K562 (cell line): Measurements from ENCODE around the gene CDC42EP2. TPM values are rescaled to one million over a fixed set of nuclear protein-coding genes. Genes with fewer than 3 reads are reported as not detected.
A peak's percentile ranks its signal among the peaks of the same experiment; 100 is the strongest.

Experiments used
- DPF2 ChIP-seq: fragments of 450-650 bp; IDR thresholded peaks from 2 replicates; pipeline ENCODE4 v1.6.1; 2016
- KDM1A ChIP-seq, 2 experiments: fragments of 450-650 bp; IDR thresholded peaks; 2 replicates each; pipeline ENCODE4 v1.6.1; 2016; ENCODE audit warnings: mild to moderate bottlenecking in 2 of 2
- PYGO2 ChIP-seq: fragments of 450-650 bp; IDR thresholded peaks from 2 replicates; pipeline ENCODE4 v1.6.1; 2016; ENCODE audit warnings: mild to moderate bottlenecking, missing genetic modification characterization, moderate library complexity, missing compliant biosample characterization
- RCOR1 ChIP-seq, 2 experiments: IDR thresholded peaks; 2 replicates each; pipeline ENCODE4 v1.6.1; 2012; ENCODE audit warnings: low read depth in 2 of 2, low read length in 2 of 2, borderline replicate concordance in 1 of 2, improper control_type of control experiment in 1 of 2
- RUNX1 ChIP-seq: sonication (generic); IDR thresholded peaks from 2 replicates; pipeline ENCODE4 v1.6.1; 2016; ENCODE audit warnings: antibody characterized with exemption, low read depth
- SIN3B ChIP-seq: fragments of 450-650 bp; IDR thresholded peaks from 2 replicates; pipeline ENCODE4 v1.6.1; 2017; ENCODE audit warnings: low read depth, mild to moderate bottlenecking, moderate library complexity
- polyA plus RNA-seq, 8 experiments: library from polyadenylated mRNA; depleted of rRNA in 4 of 8; stranded (reverse) in 5 of 8; unstranded in 3 of 8; fragments of >200 nt; fragmentation: Nextera tagmentation in 2 of 8; fragmentation: Illumina TruSeq in 1 of 8; extraction: Ambion mirVana in 2 of 8; extraction: Trizol in 1 of 8; gene quantifications; 2 replicates each; pipeline versions ENCODE4 v1.2.1 to v1.2.3, GENCODE V29; 2011 to 2014; ENCODE audit warnings: inconsistent platforms in 1 of 8, missing spikeins in 1 of 8
- total RNA-seq, 7 experiments: library from RNA; depleted of rRNA in 6 of 7; stranded (reverse); fragments of >200 nt in 6 of 7; fragmentation: Illumina TruSeq in 2 of 7; extraction: Trizol in 2 of 7; gene quantifications; 2 replicates each; pipeline versions ENCODE4 v1.2.1 to v1.2.3, GENCODE V29; 2011 to 2021; ENCODE audit warnings: low replicate concordance in 1 of 7
- TF ChIP-seq, protein P1 (sequence below), 2 experiments: fragments of 450-650 bp in 1 of 2; sonication (generic) in 1 of 2; formaldehyde crosslinking in 1 of 2; IDR thresholded peaks; 2 replicates each; pipeline versions ENCODE4 v1.7.1 to v1.9.0; 2016 to 2022; ENCODE audit warnings: inconsistent platforms in 1 of 2, mild to moderate bottlenecking in 1 of 2, missing genetic modification reagents in 1 of 2
- TF ChIP-seq, protein P2 (sequence below), 3 experiments: fragments of 200-800 bp in 1 of 3; fragments of 250-450 bp in 1 of 3; fragments of 450-650 bp in 1 of 3; sonication (Bioruptor Pico) in 1 of 3; sonication (Bioruptor generic) in 1 of 3; formaldehyde crosslinking in 1 of 3; IDR thresholded peaks; 2 replicates each; pipeline versions ENCODE4 v1.6.1 to v1.8.0; 2016 to 2022; ENCODE audit warnings: mild to moderate bottlenecking in 2 of 3, missing genetic modification characterization in 2 of 3, missing compliant biosample characterization in 1 of 3, moderate library complexity in 1 of 3
- TF ChIP-seq, protein P3 (sequence below), 2 experiments: IDR thresholded peaks; 2 replicates each; pipeline ENCODE4 v1.6.1; 2011; ENCODE audit warnings: borderline replicate concordance in 1 of 2, control low read depth in 1 of 2, low read depth in 1 of 2, low read length in 1 of 2, mild to moderate bottlenecking in 1 of 2, mixed read lengths in 1 of 2, moderate library complexity in 1 of 2; ENCODE audit not compliant: insufficient read depth in 1 of 2, insufficient read length in 1 of 2, poor library complexity in 1 of 2, severe bottlenecking in 1 of 2; ENCODE audit errors: extremely low read depth in 1 of 2
- TF ChIP-seq, protein P4 (sequence below): sonication (generic); formaldehyde crosslinking; IDR thresholded peaks from 2 replicates; pipeline ENCODE4 v1.9.0; 2022; ENCODE audit warnings: mild to moderate bottlenecking, missing genetic modification reagents

The CDC42EP2 gene
- total and polyA plus RNA-seq, 9 of the 15 experiments (the other 6 are each of a cell fraction or from before 2014, with no cell fraction given) = 0.27 to 3.5 (median 0.83) TPM; not detected in 1

DNA sequence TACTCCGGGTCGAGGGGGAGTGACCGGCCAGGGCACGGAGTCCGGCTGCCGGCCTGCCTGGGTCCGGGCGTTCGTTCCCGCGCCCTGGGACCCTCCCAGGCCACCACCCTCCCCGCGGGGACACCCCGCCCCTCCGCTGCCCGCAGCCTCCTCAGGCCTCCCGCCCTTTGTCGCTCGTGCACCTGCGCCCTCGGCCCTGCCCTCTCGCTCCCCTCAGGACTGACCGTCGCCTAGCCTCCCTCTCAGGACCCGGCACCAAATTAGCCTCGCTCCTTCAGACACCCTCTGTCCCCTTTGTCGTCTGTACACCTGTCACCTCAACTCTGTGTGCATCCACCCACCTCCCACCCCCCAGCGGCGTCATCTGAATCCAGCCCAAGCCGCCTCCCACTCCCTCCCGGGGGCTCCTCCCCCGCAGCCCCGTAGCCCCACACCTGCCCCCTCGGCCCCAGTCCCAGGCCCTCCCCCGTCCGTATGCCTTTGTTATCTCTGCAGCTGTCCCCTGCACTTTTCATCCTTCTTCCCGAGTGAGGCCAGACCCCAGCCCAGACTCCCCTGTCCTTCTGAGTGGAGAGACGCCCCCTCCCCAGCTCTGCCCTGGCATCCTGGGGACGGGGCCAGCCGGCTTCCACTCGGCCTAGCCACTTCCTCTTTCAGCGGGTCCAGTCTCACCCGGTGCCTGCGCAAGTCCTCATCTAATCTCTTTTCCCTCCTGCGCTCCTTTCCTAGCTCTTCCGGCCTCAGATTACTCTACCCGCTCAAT lies 40.5 kb downstream of the CDC42EP2 start (continued):
- TF ChIP-seq, protein P1, sequence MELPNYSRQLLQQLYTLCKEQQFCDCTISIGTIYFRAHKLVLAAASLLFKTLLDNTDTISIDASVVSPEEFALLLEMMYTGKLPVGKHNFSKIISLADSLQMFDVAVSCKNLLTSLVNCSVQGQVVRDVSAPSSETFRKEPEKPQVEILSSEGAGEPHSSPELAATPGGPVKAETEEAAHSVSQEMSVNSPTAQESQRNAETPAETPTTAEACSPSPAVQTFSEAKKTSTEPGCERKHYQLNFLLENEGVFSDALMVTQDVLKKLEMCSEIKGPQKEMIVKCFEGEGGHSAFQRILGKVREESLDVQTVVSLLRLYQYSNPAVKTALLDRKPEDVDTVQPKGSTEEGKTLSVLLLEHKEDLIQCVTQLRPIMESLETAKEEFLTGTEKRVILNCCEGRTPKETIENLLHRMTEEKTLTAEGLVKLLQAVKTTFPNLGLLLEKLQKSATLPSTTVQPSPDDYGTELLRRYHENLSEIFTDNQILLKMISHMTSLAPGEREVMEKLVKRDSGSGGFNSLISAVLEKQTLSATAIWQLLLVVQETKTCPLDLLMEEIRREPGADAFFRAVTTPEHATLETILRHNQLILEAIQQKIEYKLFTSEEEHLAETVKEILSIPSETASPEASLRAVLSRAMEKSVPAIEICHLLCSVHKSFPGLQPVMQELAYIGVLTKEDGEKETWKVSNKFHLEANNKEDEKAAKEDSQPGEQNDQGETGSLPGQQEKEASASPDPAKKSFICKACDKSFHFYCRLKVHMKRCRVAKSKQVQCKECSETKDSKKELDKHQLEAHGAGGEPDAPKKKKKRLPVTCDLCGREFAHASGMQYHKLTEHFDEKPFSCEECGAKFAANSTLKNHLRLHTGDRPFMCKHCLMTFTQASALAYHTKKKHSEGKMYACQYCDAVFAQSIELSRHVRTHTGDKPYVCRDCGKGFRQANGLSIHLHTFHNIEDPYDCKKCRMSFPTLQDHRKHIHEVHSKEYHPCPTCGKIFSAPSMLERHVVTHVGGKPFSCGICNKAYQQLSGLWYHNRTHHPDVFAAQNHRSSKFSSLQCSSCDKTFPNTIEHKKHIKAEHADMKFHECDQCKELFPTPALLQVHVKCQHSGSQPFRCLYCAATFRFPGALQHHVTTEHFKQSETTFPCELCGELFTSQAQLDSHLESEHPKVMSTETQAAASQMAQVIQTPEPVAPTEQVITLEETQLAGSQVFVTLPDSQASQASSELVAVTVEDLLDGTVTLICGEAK (IDR thresholded peaks at IDR 0.05) = peak; percentile 40; the same call in 1 of the 2 replicates
- TF ChIP-seq, protein P1 (CRISPR knock-in tag; IDR thresholded peaks at IDR 0.05) = no peak
- TF ChIP-seq, protein P2, sequence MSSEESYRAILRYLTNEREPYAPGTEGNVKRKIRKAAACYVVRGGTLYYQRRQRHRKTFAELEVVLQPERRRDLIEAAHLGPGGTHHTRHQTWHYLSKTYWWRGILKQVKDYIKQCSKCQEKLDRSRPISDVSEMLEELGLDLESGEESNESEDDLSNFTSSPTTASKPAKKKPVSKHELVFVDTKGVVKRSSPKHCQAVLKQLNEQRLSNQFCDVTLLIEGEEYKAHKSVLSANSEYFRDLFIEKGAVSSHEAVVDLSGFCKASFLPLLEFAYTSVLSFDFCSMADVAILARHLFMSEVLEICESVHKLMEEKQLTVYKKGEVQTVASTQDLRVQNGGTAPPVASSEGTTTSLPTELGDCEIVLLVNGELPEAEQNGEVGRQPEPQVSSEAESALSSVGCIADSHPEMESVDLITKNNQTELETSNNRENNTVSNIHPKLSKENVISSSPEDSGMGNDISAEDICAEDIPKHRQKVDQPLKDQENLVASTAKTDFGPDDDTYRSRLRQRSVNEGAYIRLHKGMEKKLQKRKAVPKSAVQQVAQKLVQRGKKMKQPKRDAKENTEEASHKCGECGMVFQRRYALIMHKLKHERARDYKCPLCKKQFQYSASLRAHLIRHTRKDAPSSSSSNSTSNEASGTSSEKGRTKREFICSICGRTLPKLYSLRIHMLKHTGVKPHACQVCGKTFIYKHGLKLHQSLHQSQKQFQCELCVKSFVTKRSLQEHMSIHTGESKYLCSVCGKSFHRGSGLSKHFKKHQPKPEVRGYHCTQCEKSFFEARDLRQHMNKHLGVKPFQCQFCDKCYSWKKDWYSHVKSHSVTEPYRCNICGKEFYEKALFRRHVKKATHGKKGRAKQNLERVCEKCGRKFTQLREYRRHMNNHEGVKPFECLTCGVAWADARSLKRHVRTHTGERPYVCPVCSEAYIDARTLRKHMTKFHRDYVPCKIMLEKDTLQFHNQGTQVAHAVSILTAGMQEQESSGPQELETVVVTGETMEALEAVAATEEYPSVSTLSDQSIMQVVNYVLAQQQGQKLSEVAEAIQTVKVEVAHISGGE (CRISPR knock-in tag; IDR thresholded peaks at IDR 0.05) = peak in 1 of 3 experiments; percentile 19; a peak in 1 of 6 replicates
- TF ChIP-seq, protein P3, sequence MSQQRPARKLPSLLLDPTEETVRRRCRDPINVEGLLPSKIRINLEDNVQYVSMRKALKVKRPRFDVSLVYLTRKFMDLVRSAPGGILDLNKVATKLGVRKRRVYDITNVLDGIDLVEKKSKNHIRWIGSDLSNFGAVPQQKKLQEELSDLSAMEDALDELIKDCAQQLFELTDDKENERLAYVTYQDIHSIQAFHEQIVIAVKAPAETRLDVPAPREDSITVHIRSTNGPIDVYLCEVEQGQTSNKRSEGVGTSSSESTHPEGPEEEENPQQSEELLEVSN (IDR thresholded peaks at IDR 0.05; ENCODE audit: borderline replicate concordance in 1 of 2, extremely low read depth in 1 of 2, insufficient read depth in 1 of 2, insufficient read length in 1 of 2, low read depth in 1 of 2, low read length in 1 of 2, poor library complexity in 1 of 2, severe bottlenecking in 1 of 2) = peak; percentile 69 to 75
- TF ChIP-seq, protein P4, sequence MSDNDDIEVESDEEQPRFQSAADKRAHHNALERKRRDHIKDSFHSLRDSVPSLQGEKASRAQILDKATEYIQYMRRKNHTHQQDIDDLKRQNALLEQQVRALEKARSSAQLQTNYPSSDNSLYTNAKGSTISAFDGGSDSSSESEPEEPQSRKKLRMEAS (CRISPR knock-in tag) = peak; percentile 1; the same call in 1 of the 2 replicates
- TF ChIP-seq DPF2 (peak; percentile 73), PYGO2 (tag) (no peak), KDM1A (IDR thresholded peaks at IDR 0.05) (0 out of 4 replicates have a peak, but pooled peaks of 1 of the 2 experiments have one; percentile 23), SIN3B (no peak), RCOR1 (IDR thresholded peaks at IDR 0.05; ENCODE audit: borderline replicate concordance in 1 of 2, low read depth in 2 of 2, low read length in 2 of 2) (peak in 1 of 2 experiments; percentile 80; a peak in 3 of 4 replicates), RUNX1 (no peak)
